AG09309 (cell line): ENCODE results near the gene MAD1L1.

ENCODE experiments used
- DNase-seq: peaks from one replicate; pipeline ENCODE4 v3.0.0-alpha.2; 2010; ENCODE audit warnings: low read depth
- H3K4me3 ChIP-seq: 2 replicates; pipeline ENCODE4 v1.5.1; 2011; ENCODE audit warnings: mild to moderate bottlenecking, low read depth, low read length, moderate library complexity; ENCODE audit not compliant: control insufficient read depth
- TF ChIP-seq, protein P1 (sequence below): IDR thresholded peaks from 2 replicates; pipeline ENCODE4 v1.5.1; 2011; ENCODE audit warnings: mild to moderate bottlenecking, low read depth, low read length, inconsistent platforms; ENCODE audit not compliant: insufficient read depth, control insufficient read depth; ENCODE audit errors: missing control alignments

The MAD1L1 gene

GRCh38 chr7:1995426-1995825, 237.3 kb downstream of the MAD1L1 start:
- TF ChIP-seq, protein P1, sequence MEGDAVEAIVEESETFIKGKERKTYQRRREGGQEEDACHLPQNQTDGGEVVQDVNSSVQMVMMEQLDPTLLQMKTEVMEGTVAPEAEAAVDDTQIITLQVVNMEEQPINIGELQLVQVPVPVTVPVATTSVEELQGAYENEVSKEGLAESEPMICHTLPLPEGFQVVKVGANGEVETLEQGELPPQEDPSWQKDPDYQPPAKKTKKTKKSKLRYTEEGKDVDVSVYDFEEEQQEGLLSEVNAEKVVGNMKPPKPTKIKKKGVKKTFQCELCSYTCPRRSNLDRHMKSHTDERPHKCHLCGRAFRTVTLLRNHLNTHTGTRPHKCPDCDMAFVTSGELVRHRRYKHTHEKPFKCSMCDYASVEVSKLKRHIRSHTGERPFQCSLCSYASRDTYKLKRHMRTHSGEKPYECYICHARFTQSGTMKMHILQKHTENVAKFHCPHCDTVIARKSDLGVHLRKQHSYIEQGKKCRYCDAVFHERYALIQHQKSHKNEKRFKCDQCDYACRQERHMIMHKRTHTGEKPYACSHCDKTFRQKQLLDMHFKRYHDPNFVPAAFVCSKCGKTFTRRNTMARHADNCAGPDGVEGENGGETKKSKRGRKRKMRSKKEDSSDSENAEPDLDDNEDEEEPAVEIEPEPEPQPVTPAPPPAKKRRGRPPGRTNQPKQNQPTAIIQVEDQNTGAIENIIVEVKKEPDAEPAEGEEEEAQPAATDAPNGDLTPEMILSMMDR, result no peak
- DNase-seq, result no peak
- H3K4me3 ChIP-seq, result no peak overlapping the region

- DNase-seq, result no peak
- no peak overlapping the region for H3K4me3 ChIP-seq
- TF ChIP-seq, protein P1, result no peak
Observed at GRCh38 chr7:1994931-1995330, 237.8 kb downstream of the MAD1L1 start.

DNA sequence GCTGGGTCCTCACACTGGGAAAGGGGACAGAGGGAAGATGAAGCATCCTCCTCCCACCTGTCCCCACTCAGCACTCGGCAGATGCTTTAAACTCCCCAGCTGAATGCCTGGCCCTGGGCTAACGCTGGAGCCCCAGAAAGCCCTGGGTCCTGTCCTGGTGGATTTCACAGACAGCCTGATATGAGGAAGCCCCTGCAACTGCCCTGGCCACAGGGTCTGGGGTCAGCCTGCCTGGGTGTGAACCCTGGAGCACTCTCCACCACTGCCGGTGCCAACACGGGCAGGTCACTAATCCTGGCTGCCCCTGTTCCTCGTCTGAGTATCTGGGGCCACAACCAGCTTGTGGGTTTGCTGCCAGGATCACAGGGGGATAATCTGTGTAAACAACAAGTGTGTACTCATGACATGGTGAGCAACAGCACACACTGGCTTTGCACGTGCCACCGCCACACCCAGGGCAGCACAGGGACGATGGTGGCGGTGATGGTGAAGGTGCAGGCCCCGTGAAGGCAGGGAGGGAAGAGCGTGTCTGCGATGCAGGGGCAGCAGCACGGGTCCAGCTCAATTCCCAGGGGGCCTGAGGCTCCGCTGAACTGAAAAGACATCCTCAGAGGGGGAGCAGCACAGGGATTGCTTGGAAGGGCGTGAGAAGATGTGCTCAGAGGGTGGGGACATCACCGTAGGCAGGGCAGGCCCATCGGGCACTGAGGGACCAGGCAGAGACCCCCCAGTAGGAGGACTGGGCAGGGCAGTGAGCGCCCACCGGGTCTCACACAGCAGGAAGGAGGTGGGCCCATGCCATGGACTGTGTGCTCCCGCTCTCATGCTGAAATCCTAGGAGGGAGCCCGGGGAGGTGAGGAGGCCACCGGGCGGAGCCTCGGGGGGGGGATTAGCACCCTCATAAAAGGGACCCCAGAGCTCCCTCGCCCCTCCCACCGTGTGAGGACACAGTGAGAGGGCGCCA, 238.7 kb downstream of the MAD1L1 start:
- H3K4me3 ChIP-seq, result no peak overlapping the region
- TF ChIP-seq, protein P1, result no peak
- no peak for DNase-seq

- TF ChIP-seq, protein P1, result no peak
- H3K4me3 ChIP-seq, result no peak overlapping the region
- DNase-seq, result no peak
Observed at GRCh38 chr7:1993031-1993695, 239.6 kb downstream of the MAD1L1 start.

- H3K4me3 ChIP-seq, result no peak overlapping the region
- TF ChIP-seq, protein P1, result no peak
- DNase-seq, result no peak
Observed at GRCh38 chr7:1992554-1992953, 240.2 kb downstream of the MAD1L1 start.

- no peak for DNase-seq
- TF ChIP-seq, protein P1, result no peak
- no peak overlapping the region for H3K4me3 ChIP-seq
Observed at GRCh38 chr7:1990001-1990670, 242.6 kb downstream of the MAD1L1 start.
